Stimulated activated CD4-positive, alpha-beta T cell treated with anti-CD3 and anti-CD28 coated beads, Interleukin-1b, Interleukin-23, amount 100 ng/mL, for 1 hour (primary cell): Measurements from ENCODE around the gene GOLGA8T.
"Not testable (repeated sequence)": the region's sequence is repeated elsewhere in the genome, so short reads cannot be mapped to it uniquely, and the experiment has no call there.

Experiments
- DNase-seq, 2 donors: peaks; one replicate each; pipeline ENCODE4 v3.0.0-alpha.2; 2020; ENCODE audit warnings: low read depth in 2 of 2

The GOLGA8T gene

GRCh38 chr15:30191639-30192038, 56.8 kb downstream of the GOLGA8T start:
- not testable (repeated sequence) for DNase-seq

- DNase-seq: not testable (repeated sequence)
These were observed 57.4 kb downstream of the GOLGA8T start for GRCh38 chr15:30192119-30192745.

- not testable (repeated sequence) for DNase-seq
These were observed 58.0 kb downstream of the GOLGA8T start for GRCh38 chr15:30192892-30193291.
